GOT3 (cell line): Measurements from ENCODE around the gene PCYT1A.
"Not testable (repeated sequence)": the region's sequence is repeated elsewhere in the genome, so short reads cannot be mapped to it uniquely, and the experiment has no call there.

Source experiments
- DNase-seq: peaks from one replicate; lab custom pipeline; 2025; ENCODE audit warnings: mixed read lengths; lab: John Stamatoyannopoulos, UW

The PCYT1A gene

DNA sequence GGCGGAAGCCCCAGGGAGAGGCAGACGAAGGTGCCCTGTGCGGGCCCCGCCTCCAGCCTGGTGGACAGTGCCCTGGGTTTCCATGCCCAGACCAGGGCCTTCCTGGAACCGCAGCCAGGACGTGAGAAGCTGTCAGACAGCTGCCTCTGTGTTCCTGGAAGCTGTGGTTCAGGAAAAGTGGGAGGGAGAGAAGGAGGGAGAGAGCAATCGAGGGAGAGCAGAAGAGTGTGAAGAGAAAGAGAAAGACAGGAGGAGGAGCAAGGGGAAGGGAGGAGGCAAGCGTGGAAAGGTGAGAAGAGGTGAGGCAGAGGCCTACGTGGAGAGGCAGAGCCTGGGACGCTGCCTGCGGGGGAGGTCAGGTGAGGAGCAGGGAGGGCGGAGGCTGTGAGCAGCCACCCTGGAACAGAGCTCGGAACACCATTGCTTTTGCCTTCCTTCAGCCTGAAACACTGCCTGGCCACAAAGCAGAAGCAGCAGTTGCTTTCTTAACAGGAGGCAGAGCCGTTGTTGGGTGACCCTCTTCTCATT lies 94.9 kb downstream of the PCYT1A start:
- DNase-seq: no peak

DNA sequence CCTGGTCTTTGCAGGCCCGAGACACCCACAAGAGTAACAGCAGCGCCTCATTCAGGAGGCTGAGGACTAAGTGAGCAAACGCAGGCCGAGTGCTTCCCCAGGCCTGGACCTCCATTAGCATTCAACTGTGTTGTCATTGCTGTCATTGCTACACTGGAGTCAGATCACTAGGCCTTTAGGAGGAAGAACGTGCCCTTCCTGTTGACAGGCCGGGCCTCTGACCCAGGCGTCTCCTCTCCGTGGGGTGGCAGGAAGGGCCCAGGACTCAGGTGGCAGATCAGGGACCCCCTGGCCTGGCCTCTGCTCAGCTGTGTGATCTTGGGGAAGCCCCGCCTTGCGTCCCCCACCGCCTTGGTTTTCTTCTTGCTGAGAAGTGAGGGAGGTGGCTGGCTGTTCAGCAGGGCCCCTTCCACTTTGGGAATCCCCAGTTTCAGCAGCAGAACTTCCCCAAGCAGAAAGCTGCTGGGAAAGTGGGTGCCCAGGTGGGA lies 95.4 kb downstream of the PCYT1A start:
- DNase-seq: no peak

DNA sequence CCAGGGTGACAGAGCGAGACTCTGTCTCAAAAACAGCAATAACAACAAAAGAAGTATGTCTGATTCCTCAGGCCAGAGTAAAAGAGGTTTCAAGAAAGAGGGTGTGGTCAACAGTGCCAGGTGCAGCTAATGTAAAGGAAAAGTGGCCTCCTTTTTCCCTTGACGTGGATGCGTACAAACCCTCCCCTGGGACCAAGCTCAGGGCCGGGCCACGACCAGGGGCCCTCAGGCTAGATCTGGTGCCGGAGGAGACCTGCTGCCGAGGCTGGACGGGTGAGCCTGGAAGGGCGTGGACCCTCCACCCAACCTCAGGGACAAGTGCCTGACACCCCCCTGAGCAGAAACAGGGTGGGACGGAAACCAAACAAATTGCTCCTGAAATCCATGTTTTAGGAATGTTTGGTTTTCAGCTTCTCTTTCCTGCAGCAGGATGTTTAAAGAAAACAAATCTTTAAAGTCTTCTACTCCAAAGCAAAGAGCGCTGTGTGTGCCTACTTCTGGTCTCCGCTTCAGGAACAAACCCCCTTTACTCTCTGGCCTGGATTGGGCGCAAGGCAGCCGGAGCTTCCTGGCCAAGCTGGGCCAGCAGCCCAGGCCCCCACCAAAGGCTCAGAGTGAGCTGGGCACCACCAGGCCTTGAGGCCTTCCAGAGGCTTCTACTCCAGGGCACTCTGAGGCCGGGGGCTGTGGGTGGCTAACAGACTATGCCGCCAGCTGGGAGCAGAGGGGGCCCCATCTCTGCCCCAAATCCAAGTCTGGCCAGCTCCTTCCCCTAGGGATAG lies 97.8 kb downstream of the PCYT1A start:
- DNase-seq: no peak

DNA sequence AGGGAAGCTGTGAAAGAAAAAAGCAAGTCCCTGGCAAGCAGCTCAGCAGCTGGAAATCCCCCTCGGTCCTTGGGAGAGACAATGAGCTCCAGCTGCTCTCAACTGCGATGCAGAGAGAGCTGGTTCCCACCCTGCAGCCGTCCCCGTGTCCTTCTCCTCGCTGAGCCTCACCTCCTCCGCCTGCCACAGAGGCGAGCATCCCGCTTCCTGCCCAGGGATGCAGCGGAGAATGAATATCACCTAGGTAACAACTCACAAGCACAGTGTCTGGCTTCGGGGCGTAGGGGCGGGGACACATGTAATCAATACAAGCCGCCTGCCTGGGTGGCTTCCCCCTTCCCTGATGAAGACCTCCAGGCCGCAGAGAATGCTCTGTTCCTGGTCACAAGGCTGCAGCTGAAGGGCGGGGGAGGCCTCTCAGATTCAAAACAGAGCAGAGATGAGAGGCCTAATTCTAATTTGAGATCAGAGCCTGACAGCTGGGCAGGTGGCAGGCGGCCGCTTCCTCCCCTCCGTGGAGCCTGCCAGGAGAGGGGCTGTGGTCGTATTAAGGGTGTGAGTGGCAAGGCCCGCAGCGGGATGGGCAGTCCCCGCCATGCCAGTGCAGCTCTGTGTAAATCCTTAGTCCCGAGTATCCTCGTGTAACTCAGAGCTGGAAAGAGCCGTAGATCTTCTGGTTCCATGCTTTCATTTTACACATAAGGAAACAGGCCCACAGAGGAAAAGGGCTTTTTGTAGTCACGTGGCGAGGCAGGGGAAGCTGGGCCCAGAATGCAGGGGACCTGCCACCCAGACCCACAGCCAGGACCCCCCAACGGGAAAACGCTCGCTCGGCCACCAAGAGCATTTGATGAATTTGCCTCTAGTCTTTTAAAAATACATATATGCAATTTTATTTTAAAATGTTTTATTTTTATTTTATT lies 100.6 kb downstream of the PCYT1A start:
- no peak for DNase-seq

DNA sequence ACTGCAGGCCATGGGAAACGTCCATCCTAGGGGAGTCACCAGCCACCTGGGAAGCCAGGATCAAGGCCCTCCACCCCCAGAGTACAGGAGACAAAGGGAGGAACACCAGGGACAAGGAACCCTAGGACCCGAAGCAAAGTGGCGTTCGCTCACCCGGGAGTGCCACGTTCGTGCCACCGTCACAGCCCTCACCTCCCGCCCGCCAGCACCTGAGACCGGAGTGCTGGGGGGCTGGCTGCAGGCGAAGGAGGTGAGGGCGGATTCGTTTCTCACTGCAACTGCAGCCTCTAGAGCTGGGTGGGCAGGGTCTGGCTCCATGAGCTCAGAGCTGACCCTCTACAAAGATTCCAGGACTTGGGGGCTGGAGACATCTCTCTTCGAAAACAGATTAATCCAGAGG lies 102.6 kb downstream of the PCYT1A start:
- no peak for DNase-seq

DNA sequence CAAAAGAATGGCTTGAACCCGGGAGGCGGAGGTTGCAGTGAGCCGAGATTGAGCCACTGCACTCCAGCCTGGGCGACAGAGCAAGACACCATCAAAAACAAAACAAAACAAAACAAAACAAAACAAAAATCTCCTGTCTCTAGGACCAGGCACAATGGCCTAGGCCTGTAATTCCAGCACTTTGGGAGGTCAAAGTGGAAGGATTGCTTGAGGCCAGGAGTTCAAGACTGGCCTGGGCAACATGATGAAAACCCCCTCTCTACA lies 103.4 kb downstream of the PCYT1A start:
- DNase-seq: not testable (repeated sequence)

DNA sequence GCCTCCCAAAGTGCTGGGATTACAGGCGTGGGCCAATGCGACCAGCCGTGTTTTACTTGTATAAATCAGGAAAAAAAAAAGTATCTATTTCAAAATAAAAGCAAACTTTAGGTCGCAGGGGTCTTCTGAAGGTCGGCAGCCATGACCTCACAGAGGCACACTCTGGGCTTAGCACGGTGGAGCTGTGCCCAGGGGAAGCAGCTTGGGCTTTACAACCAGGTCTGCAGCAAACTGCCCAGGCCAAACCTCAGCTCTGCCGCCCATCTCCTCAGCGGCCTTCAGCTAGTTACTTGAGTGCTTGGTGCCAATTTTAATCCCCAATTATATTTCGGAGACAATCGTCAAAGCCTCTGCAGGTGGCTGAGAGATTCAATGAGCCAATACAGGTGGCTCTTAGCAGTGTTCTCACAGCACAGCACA lies 106.4 kb downstream of the PCYT1A start:
- no peak for DNase-seq

DNA sequence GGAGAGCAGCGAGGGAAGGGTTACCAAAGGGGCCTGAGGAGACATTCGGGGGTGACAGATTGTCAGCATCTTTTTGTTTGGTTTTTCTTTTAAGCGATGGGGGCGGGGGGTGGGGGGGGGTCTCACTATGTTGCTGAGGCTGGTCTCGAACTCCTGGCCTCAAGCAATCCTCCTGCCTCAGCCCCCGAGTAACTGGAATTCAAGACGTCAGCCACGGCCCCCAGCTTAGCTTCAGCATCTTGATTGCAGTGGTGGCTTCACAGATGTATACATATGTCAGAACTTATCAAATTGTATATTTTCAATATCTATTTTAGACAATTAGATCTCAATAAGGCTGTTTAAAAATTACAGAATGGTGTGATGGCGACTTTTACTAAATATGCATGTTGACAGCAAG lies 107.2 kb downstream of the PCYT1A start:
- no peak for DNase-seq
